MM.1S (cell line): Measurements from ENCODE around the gene PDE10A.

Experiments used
- CTCF ChIP-seq: fragments of 300-600 bp; sonication (generic); IDR thresholded peaks from 2 replicates; pipeline ENCODE4 v1.5.1; 2016; ENCODE audit warnings: antibody characterized with exemption, low read length, mixed read lengths
- EZH2 ChIP-seq: fragments of 300-600 bp; sonication (generic); optimal IDR thresholded peaks from 2 replicates; pipeline ENCODE3; 2017; ENCODE audit warnings: low read depth, mild to moderate bottlenecking, antibody characterized with exemption, low read length, mixed read lengths

- TF ChIP-seq CTCF (no peak), EZH2 (no peak)
Observed at GRCh38 chr6:165626711-165627110, 36.3 kb downstream of the PDE10A start.
